IMR-90 (cell line): ENCODE measurements around the gene C20orf173.

Experiments used
- CHD1 ChIP-seq: IDR thresholded peaks from 2 replicates; pipeline ENCODE4 v1.6.1; 2012; ENCODE audit warnings: low read depth, low read length, improper control_type of control experiment
- CTCF ChIP-seq: conservative IDR thresholded peaks from 2 replicates; pipeline ENCODE4 v1.5.1; 2012; ENCODE audit warnings: mild to moderate bottlenecking, low read depth, low read length, improper control_type of control experiment
- NFE2L2 ChIP-seq: fragments of 150-350 bp; IDR thresholded peaks from 2 replicates; pipeline ENCODE4 v1.6.1; 2016; ENCODE audit warnings: low read depth, mild to moderate bottlenecking, low read length
- POLR2A ChIP-seq: IDR thresholded peaks from 2 replicates; pipeline ENCODE4 v1.6.1; 2012; ENCODE audit warnings: mild to moderate bottlenecking, low read depth, low read length
- RAD21 ChIP-seq: IDR thresholded peaks from 2 replicates; pipeline ENCODE4 v1.6.1; 2012; ENCODE audit warnings: low read length, improper control_type of control experiment
- RFX5 ChIP-seq: IDR thresholded peaks from 2 replicates; pipeline ENCODE4 v1.8.0; 2012; ENCODE audit warnings: low read depth, mild to moderate bottlenecking, low read length, moderate library complexity
- TF ChIP-seq, protein P1 (sequence below): fragments of 150-350 bp; IDR thresholded peaks from 2 replicates; pipeline ENCODE4 v1.6.1; 2016; ENCODE audit warnings: low read depth, mild to moderate bottlenecking, low read length, moderate library complexity, borderline replicate concordance
- TF ChIP-seq, protein P2 (sequence below): fragments of 150-350 bp; IDR thresholded peaks from 2 replicates; pipeline ENCODE4 v1.6.1; 2017; ENCODE audit warnings: mild to moderate bottlenecking, antibody characterized with exemption, low read length, low read depth

GRCh38 chr20:35523298-35523888 is 6.1 kb downstream of the C20orf173 start:
- TF ChIP-seq CTCF = 0 out of 2 replicates have a peak, but pooled peaks have one; percentile 25
- no peak for TF ChIP-seq POLR2A
- TF ChIP-seq, protein P1, sequence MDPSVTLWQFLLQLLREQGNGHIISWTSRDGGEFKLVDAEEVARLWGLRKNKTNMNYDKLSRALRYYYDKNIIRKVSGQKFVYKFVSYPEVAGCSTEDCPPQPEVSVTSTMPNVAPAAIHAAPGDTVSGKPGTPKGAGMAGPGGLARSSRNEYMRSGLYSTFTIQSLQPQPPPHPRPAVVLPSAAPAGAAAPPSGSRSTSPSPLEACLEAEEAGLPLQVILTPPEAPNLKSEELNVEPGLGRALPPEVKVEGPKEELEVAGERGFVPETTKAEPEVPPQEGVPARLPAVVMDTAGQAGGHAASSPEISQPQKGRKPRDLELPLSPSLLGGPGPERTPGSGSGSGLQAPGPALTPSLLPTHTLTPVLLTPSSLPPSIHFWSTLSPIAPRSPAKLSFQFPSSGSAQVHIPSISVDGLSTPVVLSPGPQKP = no peak
- no peak for TF ChIP-seq RFX5
- TF ChIP-seq, protein P2, sequence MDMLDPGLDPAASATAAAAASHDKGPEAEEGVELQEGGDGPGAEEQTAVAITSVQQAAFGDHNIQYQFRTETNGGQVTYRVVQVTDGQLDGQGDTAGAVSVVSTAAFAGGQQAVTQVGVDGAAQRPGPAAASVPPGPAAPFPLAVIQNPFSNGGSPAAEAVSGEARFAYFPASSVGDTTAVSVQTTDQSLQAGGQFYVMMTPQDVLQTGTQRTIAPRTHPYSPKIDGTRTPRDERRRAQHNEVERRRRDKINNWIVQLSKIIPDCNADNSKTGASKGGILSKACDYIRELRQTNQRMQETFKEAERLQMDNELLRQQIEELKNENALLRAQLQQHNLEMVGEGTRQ = no peak
- TF ChIP-seq CHD1 = no peak
- no peak for TF ChIP-seq NFE2L2
- TF ChIP-seq RAD21 = peak; percentile 15; the same call in 1 of the 2 replicates
